Stimulated activated CD8-positive, alpha-beta memory T cell treated with anti-CD3 and anti-CD28 coated beads, Interleukin-7, amount 100 ng/mL, for 24 hours (primary cell): ENCODE measurements around the gene CIB1.
"Not testable (repeated sequence)": the region's sequence is repeated elsewhere in the genome, so short reads cannot be mapped to it uniquely, and the experiment has no call there.

ENCODE experiments used
- DNase-seq: peaks from one replicate; pipeline ENCODE4 v3.0.0-alpha.2; 2020; ENCODE audit warnings: low read depth

The CIB1 gene

DNA sequence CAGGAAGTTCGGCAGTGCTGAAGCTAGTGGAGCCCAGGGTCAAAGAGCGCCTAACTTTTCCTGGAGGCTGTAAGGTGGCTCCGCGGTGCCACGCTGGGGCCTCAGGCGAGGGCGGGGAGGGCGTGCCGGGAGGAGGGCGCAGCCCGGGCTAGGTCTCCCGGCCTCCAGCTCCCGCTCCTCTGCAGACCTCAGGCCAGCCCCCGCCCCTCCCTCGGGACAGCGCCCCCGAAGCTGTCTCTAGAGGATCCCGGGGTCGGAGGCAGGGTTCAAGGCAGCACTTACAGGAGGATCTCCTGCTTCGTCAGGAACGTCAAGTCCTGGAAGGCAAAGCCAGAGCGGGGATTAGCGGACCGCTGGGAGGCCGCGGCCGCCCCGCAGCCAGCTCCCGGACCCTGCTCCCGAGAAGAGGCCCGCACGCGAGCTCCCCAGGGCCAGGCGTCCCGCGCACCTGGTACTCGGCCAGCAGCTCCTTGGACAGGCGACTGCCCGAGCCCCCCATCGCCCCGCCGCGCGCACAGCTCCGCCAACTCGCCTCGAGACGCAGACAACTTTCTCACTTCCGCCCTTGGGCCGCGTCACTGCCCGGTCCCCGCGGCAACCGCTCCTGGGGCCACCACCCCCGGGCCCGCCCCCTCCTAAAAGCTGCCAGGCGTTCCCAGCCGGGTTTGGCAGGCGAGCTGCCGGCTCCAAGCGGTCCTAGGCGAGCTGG, at the start of gene CIB1:
Gene CIB1, minus strand, starts transcription at position 555 of the 709 bp plus-strand sequence. Its CDS starts 56 bp downstream, at position 499.
- DNase-seq, result peak; percentile 92

GRCh38 chr15:90281637-90282036, 47.9 kb upstream of the CIB1 start:
- DNase-seq, result not testable (repeated sequence)

- not testable (repeated sequence) for DNase-seq
Observed at GRCh38 chr15:90280743-90281142, 47.0 kb upstream of the CIB1 start.

DNA sequence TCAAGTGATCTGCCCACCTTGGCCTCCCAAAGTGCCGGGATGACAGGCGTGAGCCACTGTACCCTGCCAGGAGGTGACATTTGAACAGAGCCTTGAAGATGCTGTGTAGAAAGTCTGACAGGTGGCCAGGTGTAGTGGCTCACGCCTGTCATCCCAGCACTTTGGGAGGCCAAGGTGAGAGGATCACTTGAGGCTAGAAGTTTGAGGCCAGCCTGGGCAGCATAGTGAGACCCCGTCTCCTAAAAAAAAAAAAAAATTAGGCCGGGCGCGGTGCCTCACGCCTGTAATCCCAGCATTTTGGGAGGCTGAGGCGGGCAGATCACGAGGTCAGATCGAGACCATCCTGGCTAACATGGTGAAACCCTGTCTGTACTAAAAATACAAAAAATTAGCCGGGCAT, 44.7 kb upstream of the CIB1 start:
- DNase-seq, result not testable (repeated sequence)

- no peak for DNase-seq
Observed at GRCh38 chr15:90271459-90272166, 37.9 kb upstream of the CIB1 start.

DNA sequence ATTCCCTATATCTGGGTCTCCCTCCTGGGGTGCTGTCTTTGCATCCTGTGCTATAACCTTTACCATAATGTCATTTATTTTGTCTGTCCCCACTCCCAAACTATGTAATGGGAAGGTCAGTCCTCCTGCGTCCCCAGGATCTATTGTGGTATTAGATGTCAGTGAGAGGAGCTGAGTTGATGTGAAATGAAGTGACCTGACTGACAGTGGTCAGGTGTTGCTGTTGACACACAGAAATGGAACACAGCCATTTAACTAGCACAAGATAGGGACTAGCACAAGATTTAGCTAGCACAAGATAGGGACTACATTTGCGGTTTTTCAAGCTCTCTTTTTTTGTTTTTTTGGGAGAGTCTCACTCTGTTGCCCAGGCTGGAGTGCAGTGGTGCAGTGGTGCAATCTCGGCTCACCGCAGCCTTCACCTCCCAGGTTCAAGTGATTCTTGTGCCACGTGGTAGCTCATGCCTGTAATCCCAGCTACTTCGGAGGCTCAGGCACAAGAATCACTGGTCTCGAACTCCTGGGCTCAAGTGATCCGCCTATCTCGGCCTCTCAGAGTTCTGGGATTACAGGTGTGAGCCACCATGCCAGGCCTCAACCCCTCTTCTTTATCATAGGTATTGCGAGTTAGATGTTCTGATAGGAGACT, 36.9 kb upstream of the CIB1 start:
- DNase-seq, result no peak

DNA sequence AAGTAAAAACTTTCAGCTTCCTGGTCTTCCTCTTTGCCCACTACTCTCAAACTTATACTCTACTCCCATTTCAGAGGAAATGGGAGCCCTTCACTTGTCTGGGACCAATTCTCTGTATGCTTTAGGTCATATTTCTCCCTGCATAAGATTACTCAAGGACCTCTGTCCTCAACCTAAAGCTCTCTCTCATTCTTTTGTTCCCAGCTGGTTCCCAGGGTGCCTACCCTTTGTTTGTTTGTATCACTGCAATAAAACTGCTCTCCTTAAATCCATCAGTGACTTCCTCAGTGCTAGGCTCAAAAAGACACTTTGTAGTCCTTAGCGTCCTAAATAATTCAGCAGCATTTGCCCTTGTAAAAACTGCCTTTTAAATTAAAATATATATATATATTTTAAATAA, 34.7 kb upstream of the CIB1 start:
- no peak for DNase-seq

DNA sequence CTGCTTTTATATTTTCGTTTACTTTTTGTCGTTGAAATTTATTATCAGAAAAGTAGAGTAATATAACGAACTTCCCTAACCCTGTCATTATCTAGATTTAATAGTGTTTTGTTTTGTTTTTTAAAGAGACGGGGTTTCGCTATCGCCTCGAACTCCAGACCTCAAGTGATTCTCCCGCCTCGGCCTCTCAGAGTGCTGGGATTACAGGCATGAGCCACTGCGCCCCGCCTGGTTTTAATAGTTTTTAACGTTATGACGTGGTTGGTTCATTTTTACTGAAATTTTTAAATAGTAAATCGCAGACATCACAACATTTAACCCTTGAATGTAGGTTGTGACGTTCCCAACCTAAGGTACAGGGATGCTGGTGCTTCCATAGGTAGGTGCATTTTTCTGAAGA, 32.7 kb upstream of the CIB1 start:
- no peak for DNase-seq

- no peak for DNase-seq
Observed at GRCh38 chr15:90266061-90266431, 32.3 kb upstream of the CIB1 start.

GRCh38 chr15:90265271-90266060, 31.7 kb upstream of the CIB1 start, which contains the start of gene NGRN:
TSS of gene NGRN (plus strand) at chr15:90265672. CDS start at chr15:90265713, 41 bp downstream.
- peak; percentile 84 for DNase-seq

DNA sequence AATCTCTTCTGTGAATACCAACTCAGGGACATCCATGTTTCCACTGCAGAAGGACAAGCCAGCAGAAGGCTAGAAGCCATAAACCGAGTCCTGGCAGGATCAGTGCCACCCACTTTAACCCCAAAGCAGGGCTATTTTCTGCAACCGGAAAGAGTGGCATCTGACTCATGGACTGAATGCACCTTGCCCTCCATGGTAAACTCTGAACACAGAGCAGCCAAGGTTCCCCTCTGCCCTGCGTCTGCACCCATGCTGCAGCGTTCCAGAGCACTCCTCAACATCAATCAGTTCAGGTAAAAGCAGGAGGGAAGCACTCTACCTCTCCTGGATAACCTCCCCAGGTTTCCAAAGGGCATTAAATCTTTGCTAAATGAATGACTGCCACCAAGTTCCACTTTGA, 30.9 kb upstream of the CIB1 start:
- no peak for DNase-seq

DNA sequence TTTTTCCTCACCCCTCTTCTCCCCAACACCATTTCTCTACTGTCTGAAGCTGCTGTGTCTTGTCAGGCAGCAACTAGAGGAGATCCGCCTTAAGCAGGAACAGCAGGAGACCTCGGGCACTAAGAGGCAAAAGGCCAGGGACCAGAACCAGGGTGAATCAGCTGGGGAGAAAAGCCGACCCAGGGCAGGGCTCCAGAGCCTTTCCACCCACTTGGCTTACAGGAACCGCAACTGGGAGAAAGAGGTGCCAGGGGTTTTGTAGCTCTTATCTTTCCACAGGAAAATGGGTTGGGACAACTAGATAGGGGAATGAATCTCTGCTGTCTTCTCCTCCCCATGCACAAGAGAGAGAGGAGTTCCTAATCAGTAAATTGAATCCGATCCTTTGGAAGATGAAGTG, 28.7 kb upstream of the CIB1 start:
- no peak for DNase-seq

DNA sequence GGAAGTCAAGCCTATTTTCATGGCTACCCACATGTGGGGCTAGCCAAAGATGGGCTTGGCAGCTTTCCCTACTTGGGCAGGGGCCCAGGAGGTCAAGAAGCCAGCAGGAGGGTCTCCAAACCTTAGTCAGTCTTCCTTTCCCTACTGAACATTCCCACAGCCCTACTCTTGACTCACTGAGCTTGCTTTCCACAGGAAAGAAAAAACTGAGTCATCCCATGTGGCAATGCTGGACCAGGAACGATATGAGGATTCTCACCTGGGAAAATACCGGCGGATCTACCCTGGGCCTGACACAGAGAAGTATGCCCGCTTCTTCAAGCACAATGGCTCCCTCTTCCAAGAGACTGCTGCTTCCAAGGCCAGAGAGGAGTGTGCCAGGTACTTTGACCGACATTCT, 28.1 kb upstream of the CIB1 start:
- DNase-seq, result no peak

DNA sequence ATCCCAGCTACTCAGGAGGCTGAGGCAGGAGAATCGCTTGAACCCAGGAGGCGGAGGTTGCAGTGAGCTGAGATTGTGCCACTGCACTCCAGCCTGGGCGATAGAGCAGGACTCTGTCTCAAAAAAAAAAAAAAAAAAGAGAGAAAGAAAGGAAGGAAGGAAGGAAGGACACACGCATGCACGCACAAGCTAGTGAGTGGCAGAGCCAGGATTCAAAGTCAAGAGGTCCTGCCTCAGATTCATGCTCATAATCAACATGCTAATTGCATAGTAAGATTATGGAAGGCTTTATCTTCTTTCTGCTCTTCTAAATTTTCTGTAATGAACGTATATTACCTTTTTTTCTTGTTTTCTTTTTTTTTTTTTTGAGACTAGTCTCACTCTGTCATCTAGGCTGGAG, 27.0 kb upstream of the CIB1 start:
- DNase-seq, result not testable (repeated sequence)

GRCh38 chr15:90259524-90259923, 25.8 kb upstream of the CIB1 start:
- no peak for DNase-seq

DNA sequence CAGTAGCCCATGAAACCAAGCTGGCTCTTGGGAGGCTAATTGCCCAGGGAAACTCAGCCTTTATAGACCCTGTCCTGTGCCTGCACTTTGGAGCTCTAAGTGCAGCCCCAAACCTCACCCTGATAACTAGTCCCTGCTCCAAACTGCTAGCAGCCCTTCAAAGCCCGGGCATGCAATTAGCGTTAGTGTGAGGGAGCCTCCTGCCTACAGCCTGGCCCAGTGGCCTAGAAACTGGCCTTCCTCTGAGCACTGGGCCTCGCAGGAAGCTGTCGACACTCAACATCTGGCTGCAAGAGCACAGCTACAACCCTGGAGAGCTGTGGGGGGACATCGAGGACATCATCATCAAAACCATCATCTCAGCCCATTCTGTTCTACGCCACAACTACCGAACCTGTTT, 24.0 kb upstream of the CIB1 start:
- DNase-seq, result no peak

GRCh38 chr15:90249203-90249863, 15.6 kb upstream of the CIB1 start, which contains the start of gene TTLL13:
TSS of gene TTLL13 (plus strand) at chr15:90249556. CDS start at chr15:90250631, 1,075 bp downstream.
- peak; percentile 79 for DNase-seq

GRCh38 chr15:90248789-90249202, 15.1 kb upstream of the CIB1 start:
- DNase-seq, result no peak

DNA sequence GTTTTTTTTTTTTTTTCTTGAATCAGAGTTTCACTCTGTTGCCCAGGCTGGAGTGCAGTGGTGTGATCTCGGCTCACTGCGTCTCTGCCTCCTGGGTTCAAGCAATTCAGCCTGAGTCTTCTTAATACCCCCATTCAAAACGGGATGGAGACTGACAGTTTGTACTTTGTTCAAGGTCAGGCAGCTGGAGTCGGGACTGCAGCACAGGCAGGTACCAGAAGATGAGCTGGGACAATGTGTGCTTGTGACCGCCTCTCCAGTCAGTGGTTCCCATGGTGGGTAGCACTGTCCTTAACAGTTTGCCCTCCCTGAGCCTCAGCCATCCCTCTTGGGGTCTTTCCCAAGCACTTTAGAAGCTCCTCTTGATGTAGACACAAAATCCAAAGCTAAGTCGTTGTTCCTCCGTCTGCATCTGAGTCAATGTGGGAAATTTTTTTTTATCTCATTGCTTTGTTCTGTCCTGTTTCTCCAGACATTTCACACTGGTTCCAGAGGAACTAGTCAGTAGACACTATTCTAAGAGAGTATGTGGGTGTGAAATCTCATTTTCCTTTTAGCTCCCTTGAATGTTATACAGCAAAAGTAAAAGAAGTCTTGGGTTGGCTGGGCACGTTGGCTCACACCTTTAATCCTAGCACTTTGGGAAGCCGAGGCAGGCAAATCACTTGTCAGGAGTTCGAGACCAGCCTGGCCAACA, 10.3 kb upstream of the CIB1 start:
- no peak for DNase-seq

GRCh38 chr15:90241343-90242192, 7.8 kb upstream of the CIB1 start:
- no peak for DNase-seq
